Smooth muscle cell (in vitro differentiated cells): Measurements from ENCODE around the gene ITGB3. TPM values are rescaled to one million over a fixed set of nuclear protein-coding genes. Genes with fewer than 3 reads are reported as not detected.
A peak's percentile ranks its signal among the peaks of the same experiment; 100 is the strongest.

Experiments used
- DNase-seq: peaks from one replicate; lab custom pipeline; 2025; ENCODE audit not compliant: unreplicated experiment; lab: John Stamatoyannopoulos, UW
- H2AFZ ChIP-seq: fragments of 200-600 bp; sonication (generic); 2 replicates; pipeline ENCODE4 v1.6.0; 2016; ENCODE audit warnings: antibody characterized with exemption, low read depth, mild to moderate bottlenecking
- H3F3A ChIP-seq: fragments of 200-600 bp; sonication (generic); 2 replicates; pipeline ENCODE4 v1.6.0; 2017; ENCODE audit warnings: antibody characterized with exemption, low read depth
- H3K27ac ChIP-seq: fragments of 200-600 bp; sonication (generic); 2 replicates; pipeline ENCODE4 v1.5.1; 2016; ENCODE audit warnings: low read depth, mild to moderate bottlenecking
- H3K27me3 ChIP-seq: fragments of 200-600 bp; sonication (generic); 2 replicates; pipeline ENCODE4 v1.6.1; 2016; ENCODE audit warnings: low read depth, mild to moderate bottlenecking
- H3K36me3 ChIP-seq: fragments of 200-600 bp; sonication (generic); 2 replicates; pipeline ENCODE4 v1.5.1; 2016; ENCODE audit warnings: low read depth
- H3K4me1 ChIP-seq: fragments of 200-600 bp; sonication (generic); 2 replicates; pipeline ENCODE4 v1.5.1; 2016; ENCODE audit warnings: low read depth
- H3K4me2 ChIP-seq: fragments of 200-600 bp; sonication (generic); 2 replicates; pipeline ENCODE4 v1.6.0; 2016; ENCODE audit warnings: mild to moderate bottlenecking
- H3K4me3 ChIP-seq: fragments of 200-600 bp; sonication (generic); 2 replicates; pipeline ENCODE4 v1.5.1; 2016; ENCODE audit warnings: mild to moderate bottlenecking
- H3K79me2 ChIP-seq: fragments of 200-600 bp; sonication (generic); 2 replicates; pipeline ENCODE4 v1.6.0; 2016; ENCODE audit warnings: low read depth, mild to moderate bottlenecking
- H3K9ac ChIP-seq: fragments of 200-600 bp; sonication (generic); 2 replicates; pipeline ENCODE4 v1.6.0; 2016; ENCODE audit warnings: low read depth
- H3K9me3 ChIP-seq: fragments of 200-600 bp; sonication (generic); replicated peaks from 2 replicates; pipeline ENCODE4 v1.5.1; 2016; ENCODE audit warnings: low read depth
- H4K20me1 ChIP-seq: fragments of 200-600 bp; sonication (generic); 2 replicates; pipeline ENCODE4 v1.6.0; 2016; ENCODE audit warnings: low read depth
- WGBS: methylation state at CpG from one replicate; pipeline ENCODE4 v1.1.7; 2016; ENCODE audit warnings: low lambda C conversion rate; 5-methylcytosine and 5-hydroxymethylcytosine counted together
- polyA plus RNA-seq: library from polyadenylated mRNA; unstranded; fragments of >200 nt; fragmentation: Nextera tagmentation; extraction: Ambion mirVana; gene quantifications from 2 replicates; pipeline ENCODE4 v1.2.1, GENCODE V29; 2016
- total RNA-seq: library from RNA; depleted of rRNA; stranded (reverse); fragments of >200 nt; gene quantifications from 2 replicates; pipeline ENCODE4 v1.2.3, GENCODE V29; 2014
- TF ChIP-seq, protein P1 (sequence below): fragments of 200-600 bp; sonication (generic); IDR thresholded peaks from 2 replicates; pipeline ENCODE4 v1.5.1; 2017; ENCODE audit warnings: borderline replicate concordance, mild to moderate bottlenecking, antibody characterized with exemption; ENCODE audit not compliant: insufficient read depth, poor library complexity, severe bottlenecking

ITGB3 gene
- total and polyA plus RNA-seq, 2 experiments from 2014 or later: 3.9 to 7.9 TPM

DNA sequence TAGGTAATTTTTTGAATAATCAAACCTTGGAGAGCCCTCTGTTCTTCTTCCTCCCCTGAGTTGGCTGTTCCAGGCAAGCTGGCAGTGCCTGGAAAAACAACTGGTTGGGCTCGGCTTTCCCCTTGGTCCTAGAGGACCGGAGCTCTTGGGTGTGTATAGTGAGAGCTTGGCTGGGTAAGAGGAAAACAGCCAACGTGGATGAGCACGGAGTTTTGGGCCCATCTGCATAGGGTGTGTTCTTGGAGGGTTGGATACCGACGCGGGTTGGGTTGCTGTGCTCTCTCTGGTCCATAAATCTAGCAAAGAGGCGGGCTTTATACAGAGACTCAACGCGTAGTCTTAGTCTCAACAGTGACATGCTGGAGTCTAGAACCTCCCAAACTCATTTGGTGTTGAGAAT is 23.2 kb downstream of the ITGB3 start:
- no peak overlapping the region for H3K9ac ChIP-seq
- no peak overlapping the region for H2AFZ ChIP-seq
- no peaks in the 10 kb centered on the region for H3K9me3 ChIP-seq
- H3K4me2 ChIP-seq: no peak overlapping the region
- DNase-seq: no peak
- no peaks in the 10 kb centered on the region for H4K20me1 ChIP-seq
- TF ChIP-seq, protein P1, sequence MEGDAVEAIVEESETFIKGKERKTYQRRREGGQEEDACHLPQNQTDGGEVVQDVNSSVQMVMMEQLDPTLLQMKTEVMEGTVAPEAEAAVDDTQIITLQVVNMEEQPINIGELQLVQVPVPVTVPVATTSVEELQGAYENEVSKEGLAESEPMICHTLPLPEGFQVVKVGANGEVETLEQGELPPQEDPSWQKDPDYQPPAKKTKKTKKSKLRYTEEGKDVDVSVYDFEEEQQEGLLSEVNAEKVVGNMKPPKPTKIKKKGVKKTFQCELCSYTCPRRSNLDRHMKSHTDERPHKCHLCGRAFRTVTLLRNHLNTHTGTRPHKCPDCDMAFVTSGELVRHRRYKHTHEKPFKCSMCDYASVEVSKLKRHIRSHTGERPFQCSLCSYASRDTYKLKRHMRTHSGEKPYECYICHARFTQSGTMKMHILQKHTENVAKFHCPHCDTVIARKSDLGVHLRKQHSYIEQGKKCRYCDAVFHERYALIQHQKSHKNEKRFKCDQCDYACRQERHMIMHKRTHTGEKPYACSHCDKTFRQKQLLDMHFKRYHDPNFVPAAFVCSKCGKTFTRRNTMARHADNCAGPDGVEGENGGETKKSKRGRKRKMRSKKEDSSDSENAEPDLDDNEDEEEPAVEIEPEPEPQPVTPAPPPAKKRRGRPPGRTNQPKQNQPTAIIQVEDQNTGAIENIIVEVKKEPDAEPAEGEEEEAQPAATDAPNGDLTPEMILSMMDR: no peak
- 49% methylated on average over 10 of the region's 10 CpGs for WGBS
- H3K36me3 ChIP-seq: no peaks in the 10 kb centered on the region
- H3K4me3 ChIP-seq: no peak overlapping the region
- no peaks in the 10 kb centered on the region for H3K79me2 ChIP-seq
- H3K4me1 ChIP-seq: peaks cover 32% of the 10 kb centered on the region
- H3F3A ChIP-seq: peaks cover 19% of the 10 kb centered on the region
- H3K27me3 ChIP-seq: no peaks in the 10 kb centered on the region
- peak overlapping the region; percentile 93 for H3K27ac ChIP-seq

DNA sequence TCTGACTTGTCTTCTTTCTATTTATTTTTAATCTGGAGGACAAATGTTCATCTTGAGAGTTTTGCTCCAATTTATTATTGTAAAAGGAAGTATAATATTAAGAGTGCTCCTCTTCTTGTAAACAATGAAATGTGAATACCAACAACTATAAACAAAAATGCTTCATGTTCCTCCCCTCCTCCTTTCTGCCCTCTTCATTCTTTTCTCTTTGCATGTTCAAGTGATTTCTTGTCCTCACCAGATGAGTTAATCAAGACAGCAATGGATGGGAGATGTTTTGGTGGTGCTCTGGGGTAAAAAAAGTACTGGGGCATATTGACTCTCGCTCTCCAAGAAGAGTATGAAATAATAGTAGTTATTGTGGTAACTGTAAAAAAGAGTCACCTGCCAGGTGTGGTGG is 24.3 kb downstream of the ITGB3 start:
- Histone ChIP-seq H3K4me3 (no peak overlapping the region), H3K27me3 (no peaks in the 10 kb centered on the region), H3K4me2 (no peak overlapping the region), H3K36me3 (no peaks in the 10 kb centered on the region), H3F3A (peaks cover 19% of the 10 kb centered on the region), H2AFZ (no peak overlapping the region), H3K9ac (no peak overlapping the region), H3K27ac (peak overlapping the region; percentile 96), H3K4me1 (peaks cover 32% of the 10 kb centered on the region), H4K20me1 (no peaks in the 10 kb centered on the region), H3K79me2 (no peaks in the 10 kb centered on the region), H3K9me3 (no peaks in the 10 kb centered on the region)
- TF ChIP-seq, protein P1: no peak
- no peak for DNase-seq
- WGBS: 94% methylated on average over 1 of the region's 1 CpG

DNA sequence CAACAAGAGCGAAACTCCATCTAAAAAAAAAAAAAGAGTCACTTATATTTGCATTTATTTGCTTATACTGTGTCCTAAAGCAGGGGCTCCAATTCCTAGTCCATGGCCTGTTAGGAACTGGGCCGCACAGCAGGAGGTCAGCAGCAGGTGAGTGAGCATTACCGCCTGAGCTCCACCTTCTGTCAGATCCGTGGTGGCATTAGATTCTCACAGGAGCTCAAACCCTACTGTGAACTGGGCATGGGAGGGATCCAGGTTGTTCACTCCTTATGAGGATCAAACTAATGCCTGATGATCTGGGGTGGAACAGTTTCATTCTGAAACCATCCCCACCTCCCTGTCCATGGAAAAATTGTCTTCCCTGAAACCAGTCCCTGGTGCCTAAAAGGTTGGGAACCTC is 24.9 kb downstream of the ITGB3 start:
- Histone ChIP-seq H3K27ac (peak overlapping the region; percentile 96), H3K4me3 (no peak overlapping the region), H3K27me3 (no peaks in the 10 kb centered on the region), H3K9me3 (no peaks in the 10 kb centered on the region), H3K4me1 (peaks cover 32% of the 10 kb centered on the region), H3K4me2 (peak overlapping the region; percentile 59), H3K9ac (peak overlapping the region; percentile 52), H2AFZ (no peak overlapping the region), H4K20me1 (no peaks in the 10 kb centered on the region), H3K79me2 (no peaks in the 10 kb centered on the region), H3K36me3 (no peaks in the 10 kb centered on the region), H3F3A (peaks cover 19% of the 10 kb centered on the region)
- WGBS: 93% methylated on average over 4 of the region's 4 CpGs
- TF ChIP-seq, protein P1: no peak
- no peak for DNase-seq

DNA sequence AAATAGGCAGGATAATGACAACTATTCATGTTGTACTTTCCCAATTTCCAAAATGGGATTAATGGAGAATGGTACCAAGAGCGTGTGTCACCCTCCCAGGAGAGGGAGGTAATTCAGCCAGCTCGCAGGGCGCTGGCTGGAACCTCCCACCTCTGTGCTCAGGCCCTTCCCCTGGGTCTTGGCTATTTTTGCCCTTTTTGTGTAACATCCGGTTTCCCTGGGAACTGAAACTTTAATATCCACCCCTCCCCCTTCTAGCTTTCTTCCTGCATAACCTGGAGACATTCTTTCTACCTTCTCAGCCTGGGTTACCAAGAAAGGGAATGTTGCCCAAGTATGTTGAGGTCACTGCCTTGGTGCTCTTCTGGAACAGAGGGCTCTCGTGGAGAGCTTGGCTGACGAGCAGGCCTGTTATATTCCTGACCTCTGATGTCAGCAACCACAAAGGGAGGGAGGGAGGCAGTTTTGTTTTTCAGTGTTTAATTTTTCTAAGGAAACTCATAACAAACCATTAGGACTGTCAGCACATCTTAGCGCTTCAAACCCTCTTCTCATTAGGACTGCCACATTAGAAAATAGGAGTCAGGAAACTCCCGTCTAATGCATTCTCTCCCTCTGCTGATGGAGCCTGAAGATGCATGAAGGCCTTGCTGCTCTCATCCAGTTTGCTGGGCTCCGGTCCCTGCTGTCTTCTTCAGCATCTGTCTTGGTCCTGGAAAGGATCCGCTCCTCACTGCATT is 25.6 kb downstream of the ITGB3 start:
- no peaks in the 10 kb centered on the region for H3K79me2 ChIP-seq
- H3K27ac ChIP-seq: peak overlapping the region; percentile 96
- DNase-seq: peak; percentile 21
- peak overlapping the region; percentile 59 for H3K4me2 ChIP-seq
- H3K27me3 ChIP-seq: no peaks in the 10 kb centered on the region
- H3K36me3 ChIP-seq: no peaks in the 10 kb centered on the region
- no peak overlapping the region for H2AFZ ChIP-seq
- H3K4me3 ChIP-seq: no peak overlapping the region
- WGBS: 34% methylated on average over 10 of the region's 10 CpGs
- TF ChIP-seq, protein P1: no peak
- H3F3A ChIP-seq: peaks cover 15% of the 10 kb centered on the region
- peaks cover 32% of the 10 kb centered on the region for H3K4me1 ChIP-seq
- no peaks in the 10 kb centered on the region for H4K20me1 ChIP-seq
- H3K9me3 ChIP-seq: no peaks in the 10 kb centered on the region
- peak overlapping the region; percentile 52 for H3K9ac ChIP-seq
